ENCODE results near the gene TYK2. TPM values are rescaled to one million over a fixed set of nuclear protein-coding genes. Genes with fewer than 3 reads are reported as not detected.

The TYK2 gene
- total and polyA plus RNA-seq, 9 of the 15 experiments (the other 6 are each of a cell fraction or from before 2014, with no cell fraction given) = 15.0 to 182 (median 85.9) TPM

DNA sequence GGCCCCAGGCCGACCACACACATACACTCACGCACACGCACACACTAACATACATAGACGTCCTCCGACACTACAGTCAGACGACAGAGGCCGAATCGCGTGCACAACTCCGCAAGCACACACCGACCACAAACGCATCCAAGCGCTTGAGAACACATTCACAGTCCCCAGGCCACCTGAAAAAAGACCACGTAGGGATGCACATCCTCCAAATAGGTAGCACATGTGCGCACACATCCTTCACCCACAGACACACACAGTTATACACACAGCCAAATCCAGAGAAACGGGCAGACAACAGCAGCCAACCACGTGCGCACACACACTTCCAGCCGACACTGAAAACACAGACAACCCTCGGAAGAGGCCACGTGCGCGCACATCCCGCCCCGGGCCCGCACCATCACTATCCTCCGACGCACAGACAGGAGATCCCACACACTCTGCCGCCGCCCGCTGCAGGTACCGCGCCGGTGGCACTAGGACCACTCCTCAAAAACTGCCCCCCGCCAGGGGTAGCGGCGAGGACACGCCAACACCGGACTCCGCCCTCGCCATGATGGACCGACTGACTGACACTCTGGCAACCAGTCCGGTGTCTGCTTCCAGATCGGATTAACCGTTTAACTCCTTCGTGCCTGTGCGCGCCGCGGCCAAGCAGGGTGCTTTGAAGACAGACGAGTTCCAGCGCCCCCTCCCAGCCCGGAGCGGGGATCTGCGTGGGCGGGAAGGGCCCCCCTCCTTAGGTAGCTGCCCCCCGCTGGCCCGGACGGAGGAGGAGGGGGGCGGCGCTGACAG, 39.5 kb upstream of the TYK2 start (continued):
- TF ChIP-seq, protein P1, sequence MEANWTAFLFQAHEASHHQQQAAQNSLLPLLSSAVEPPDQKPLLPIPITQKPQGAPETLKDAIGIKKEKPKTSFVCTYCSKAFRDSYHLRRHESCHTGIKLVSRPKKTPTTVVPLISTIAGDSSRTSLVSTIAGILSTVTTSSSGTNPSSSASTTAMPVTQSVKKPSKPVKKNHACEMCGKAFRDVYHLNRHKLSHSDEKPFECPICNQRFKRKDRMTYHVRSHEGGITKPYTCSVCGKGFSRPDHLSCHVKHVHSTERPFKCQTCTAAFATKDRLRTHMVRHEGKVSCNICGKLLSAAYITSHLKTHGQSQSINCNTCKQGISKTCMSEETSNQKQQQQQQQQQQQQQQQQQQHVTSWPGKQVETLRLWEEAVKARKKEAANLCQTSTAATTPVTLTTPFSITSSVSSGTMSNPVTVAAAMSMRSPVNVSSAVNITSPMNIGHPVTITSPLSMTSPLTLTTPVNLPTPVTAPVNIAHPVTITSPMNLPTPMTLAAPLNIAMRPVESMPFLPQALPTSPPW (CRISPR knock-in tag; IDR thresholded peaks at IDR 0.05) = peak; percentile 87
- TF ChIP-seq NBN (IDR thresholded peaks at IDR 0.05; ENCODE audit: low read depth) = peak; percentile 86; the same call in 1 of the 2 replicates
- TF ChIP-seq MBD2 (IDR thresholded peaks at IDR 0.05; ENCODE audit: borderline replicate concordance, low read depth) = peak; percentile 23; the same call in 1 of the 2 replicates
- TF ChIP-seq FOXM1 (IDR thresholded peaks at IDR 0.05; ENCODE audit: low read depth) = peak; percentile 70; the same call in 1 of the 2 replicates
- no peak for TF ChIP-seq FOXM1 (CRISPR knock-in tag; IDR thresholded peaks at IDR 0.05; ENCODE audit: low read depth)
- peak; percentile 98 for TF ChIP-seq EP400 (IDR thresholded peaks at IDR 0.05)
- peak; percentile 66 for TF ChIP-seq CHD4 (IDR thresholded peaks at IDR 0.05; ENCODE audit: insufficient read depth, insufficient replicate concordance, low read depth, low read length, poor library complexity, severe bottlenecking)
- TF ChIP-seq, protein P2, sequence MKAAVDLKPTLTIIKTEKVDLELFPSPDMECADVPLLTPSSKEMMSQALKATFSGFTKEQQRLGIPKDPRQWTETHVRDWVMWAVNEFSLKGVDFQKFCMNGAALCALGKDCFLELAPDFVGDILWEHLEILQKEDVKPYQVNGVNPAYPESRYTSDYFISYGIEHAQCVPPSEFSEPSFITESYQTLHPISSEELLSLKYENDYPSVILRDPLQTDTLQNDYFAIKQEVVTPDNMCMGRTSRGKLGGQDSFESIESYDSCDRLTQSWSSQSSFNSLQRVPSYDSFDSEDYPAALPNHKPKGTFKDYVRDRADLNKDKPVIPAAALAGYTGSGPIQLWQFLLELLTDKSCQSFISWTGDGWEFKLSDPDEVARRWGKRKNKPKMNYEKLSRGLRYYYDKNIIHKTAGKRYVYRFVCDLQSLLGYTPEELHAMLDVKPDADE (conservative IDR thresholded peaks at IDR 0.05; ENCODE audit: control insufficient read depth, low read depth, low read length) = peak; percentile 90; the same call in 1 of the 2 replicates
- no peak; the same call in 1 of the 2 replicates for TF ChIP-seq ZSCAN29 (IDR thresholded peaks at IDR 0.05)
- no peak for TF ChIP-seq ZNF311 (CRISPR knock-in tag; IDR thresholded peaks at IDR 0.05)
- TF ChIP-seq TOE1 (IDR thresholded peaks at IDR 0.05; ENCODE audit: borderline replicate concordance) = peak; percentile 86; the same call in 1 of the 2 replicates
- no peak for TF ChIP-seq TOE1 (CRISPR knock-in tag; IDR thresholded peaks at IDR 0.05; ENCODE audit: borderline replicate concordance, low read depth)
- TF ChIP-seq SMAD4 (CRISPR knock-in tag; conservative IDR thresholded peaks at IDR 0.05) = peak; percentile 79
- TF ChIP-seq, protein P3, sequence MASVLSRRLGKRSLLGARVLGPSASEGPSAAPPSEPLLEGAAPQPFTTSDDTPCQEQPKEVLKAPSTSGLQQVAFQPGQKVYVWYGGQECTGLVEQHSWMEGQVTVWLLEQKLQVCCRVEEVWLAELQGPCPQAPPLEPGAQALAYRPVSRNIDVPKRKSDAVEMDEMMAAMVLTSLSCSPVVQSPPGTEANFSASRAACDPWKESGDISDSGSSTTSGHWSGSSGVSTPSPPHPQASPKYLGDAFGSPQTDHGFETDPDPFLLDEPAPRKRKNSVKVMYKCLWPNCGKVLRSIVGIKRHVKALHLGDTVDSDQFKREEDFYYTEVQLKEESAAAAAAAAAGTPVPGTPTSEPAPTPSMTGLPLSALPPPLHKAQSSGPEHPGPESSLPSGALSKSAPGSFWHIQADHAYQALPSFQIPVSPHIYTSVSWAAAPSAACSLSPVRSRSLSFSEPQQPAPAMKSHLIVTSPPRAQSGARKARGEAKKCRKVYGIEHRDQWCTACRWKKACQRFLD (CRISPR knock-in tag; IDR thresholded peaks at IDR 0.05) = peak; percentile 84; the same call in 1 of the 2 replicates
- TF ChIP-seq CTBP1 (IDR thresholded peaks at IDR 0.05; ENCODE audit: borderline replicate concordance) = peak; percentile 80
- TF ChIP-seq LCOR (CRISPR knock-in tag; IDR thresholded peaks at IDR 0.05) = peak; percentile 69
- peak in 1 of 2 experiments; percentile 48; a peak in 1 of 4 replicates for TF ChIP-seq FOXA3 (CRISPR knock-in tag; conservative IDR thresholded peaks at IDR 0.05 in 1 of 2, IDR thresholded peaks at IDR 0.05 in 1 of 2)
- TF ChIP-seq ILK (tag; IDR thresholded peaks at IDR 0.05; ENCODE audit: borderline replicate concordance, low read depth) = no peak
- TF ChIP-seq ZFX (CRISPR knock-in tag; IDR thresholded peaks at IDR 0.05) = peak; percentile 45
- no peak for TF ChIP-seq ZFP36 (IDR thresholded peaks at IDR 0.05; ENCODE audit: low read depth, low read length, partially characterized antibody)
- TF ChIP-seq NR2C2 (CRISPR knock-in tag; IDR thresholded peaks at IDR 0.05) = no peak
- no peak for TF ChIP-seq NR2C2 (tag; IDR thresholded peaks at IDR 0.05)
- TF ChIP-seq, protein P4, sequence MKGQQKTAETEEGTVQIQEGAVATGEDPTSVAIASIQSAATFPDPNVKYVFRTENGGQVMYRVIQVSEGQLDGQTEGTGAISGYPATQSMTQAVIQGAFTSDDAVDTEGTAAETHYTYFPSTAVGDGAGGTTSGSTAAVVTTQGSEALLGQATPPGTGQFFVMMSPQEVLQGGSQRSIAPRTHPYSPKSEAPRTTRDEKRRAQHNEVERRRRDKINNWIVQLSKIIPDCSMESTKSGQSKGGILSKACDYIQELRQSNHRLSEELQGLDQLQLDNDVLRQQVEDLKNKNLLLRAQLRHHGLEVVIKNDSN (CRISPR knock-in tag; IDR thresholded peaks at IDR 0.05) = peak; percentile 92

All from K562 (cell line).